ENCODE results near the gene CLN6.

Gene CLN6
- total RNA-seq, result 8.5 to 11.2 reads per million in 2 donors

DNA sequence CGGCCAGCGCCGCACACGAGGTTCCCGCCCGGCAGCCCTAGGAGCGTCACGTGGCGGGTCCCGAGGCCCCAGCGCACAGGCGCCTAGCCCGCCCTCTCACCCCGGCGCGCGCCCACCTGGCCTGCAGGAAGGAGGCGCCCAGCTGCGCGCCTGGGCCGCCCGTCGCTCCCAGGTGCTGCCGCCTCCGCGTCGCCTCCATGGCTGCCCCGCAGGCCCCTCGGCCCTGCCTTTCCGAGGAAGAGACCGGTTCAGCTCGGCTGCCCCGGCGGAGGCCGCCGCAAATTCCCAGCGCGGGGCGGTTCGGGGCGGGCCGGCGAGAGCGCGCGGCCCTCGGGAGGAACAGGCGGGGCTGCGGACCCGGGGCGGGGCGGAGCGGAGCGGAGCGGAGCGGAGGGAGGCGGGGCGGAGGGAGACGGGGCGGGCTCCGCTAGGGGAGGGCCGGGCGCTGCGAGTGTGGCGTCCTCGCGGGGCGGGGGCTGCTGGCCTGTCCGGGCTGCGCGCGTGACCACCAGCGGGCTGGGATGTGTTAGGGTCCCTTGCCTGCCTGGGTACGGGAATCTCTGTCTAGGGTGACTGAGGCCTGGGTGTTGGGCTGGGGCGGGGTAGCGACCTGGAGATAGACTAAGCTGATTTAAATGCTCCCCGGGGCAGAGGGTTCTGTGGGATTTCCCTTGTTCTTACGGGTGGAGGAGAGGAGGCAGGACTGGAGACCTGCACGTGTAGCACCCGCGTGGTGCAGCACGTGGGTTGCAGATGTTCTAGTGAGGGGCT, at the start of gene CLN6:
TSS of gene CLN6 (minus strand) at position 343 of the 771 bp plus-strand sequence. CDS start at position 199, 144 bp downstream.
- peak; percentile 66 to 90 (median 72) for DNase-seq

DNA sequence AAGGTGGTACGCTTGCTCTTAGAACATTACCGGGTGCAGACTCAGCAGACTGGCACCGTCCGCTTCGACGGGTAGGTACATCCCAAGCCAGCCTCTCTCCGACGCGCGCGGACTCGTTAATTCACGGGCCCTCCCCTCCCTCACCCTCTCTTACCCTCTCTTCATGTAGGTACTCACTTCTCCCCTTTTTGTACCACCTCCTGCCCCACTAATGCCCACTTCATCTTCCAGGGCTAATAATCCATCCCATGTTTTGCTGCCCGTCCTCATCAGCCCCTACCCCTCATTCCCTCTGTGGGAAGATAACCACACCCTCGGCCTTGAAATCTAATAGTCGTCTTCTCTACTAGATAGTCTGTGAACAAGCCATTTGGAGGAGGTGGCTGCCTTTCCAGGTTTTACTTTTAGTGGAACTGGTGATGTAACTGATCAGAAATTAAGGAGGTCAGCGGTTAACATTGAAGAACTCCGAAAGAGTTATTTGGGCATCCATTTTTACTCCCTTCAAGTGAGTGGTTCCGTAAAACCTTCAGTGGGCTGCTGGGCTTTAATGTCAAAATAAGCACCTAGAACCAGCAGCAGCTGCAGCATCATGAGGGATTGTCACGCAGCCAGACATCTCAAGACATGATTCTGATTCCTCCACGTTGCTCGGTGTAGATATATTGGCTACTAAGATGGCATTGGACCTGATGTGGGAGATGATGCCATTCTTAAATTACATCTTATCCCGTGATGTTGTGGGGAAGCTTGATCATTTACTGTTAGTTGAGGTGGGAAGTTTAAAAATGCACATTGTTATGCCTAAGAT, 49.3 kb upstream of the CLN6 start:
- peak in 1 of 5 experiments; percentile 49 for DNase-seq

DNA sequence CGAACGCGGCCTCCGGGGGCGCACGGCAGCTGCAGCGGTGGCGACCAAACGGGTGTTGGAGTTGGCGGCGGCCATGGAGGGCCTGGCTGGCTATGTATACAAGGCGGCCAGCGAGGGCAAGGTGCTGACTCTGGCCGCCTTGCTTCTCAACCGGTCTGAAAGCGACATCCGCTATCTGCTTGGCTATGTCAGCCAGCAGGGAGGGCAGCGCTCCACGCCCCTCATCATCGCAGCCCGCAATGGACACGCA, 48.7 kb upstream of the CLN6 start:
- peak in 2 of 5 experiments; percentile 65 to 72 for DNase-seq

DNA sequence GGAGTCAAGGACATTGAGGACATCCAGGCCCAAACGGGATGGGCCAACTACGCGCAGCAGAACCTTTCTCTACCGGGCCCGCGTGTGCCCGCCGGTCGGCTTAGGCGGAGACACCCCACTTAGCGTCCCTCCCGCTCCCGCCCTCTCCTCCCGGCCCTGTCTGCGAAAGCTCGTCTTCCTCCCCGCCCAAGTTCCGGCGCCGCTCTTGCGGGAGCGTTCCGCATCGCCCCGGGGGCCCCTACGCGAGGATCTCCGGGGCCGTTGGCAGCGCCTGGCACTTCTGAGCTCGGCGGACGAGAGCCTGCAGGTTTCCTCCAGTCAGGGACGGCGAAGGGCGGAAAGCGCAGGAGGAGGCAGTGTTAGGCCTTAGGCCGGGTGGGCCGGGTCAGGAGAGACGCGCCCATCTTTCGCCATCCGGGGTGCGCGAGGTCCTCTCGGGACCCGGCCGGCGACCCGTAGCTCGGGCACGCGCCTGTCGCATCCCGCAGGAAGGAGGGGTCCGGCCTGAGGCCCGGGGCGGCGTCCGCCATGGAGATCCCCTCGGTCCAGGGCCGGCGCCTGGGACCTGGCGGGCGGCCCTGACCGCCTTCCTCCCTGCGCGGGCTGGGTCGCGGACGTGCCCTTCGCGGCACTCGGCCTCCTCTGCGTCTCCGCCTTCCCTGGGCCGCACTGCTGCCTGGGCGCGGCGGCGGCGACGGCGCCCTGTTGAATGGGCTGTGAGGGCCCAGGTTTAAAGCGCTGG, 48.2 kb upstream of the CLN6 start, which contains the start of gene FEM1B:
TSS of gene FEM1B (plus strand) at position 143 of the 742 bp plus-strand sequence. CDS start 673 bp downstream, outside the sequence.
- DNase-seq, result peak; percentile 75 to 97 (median 85)

DNA sequence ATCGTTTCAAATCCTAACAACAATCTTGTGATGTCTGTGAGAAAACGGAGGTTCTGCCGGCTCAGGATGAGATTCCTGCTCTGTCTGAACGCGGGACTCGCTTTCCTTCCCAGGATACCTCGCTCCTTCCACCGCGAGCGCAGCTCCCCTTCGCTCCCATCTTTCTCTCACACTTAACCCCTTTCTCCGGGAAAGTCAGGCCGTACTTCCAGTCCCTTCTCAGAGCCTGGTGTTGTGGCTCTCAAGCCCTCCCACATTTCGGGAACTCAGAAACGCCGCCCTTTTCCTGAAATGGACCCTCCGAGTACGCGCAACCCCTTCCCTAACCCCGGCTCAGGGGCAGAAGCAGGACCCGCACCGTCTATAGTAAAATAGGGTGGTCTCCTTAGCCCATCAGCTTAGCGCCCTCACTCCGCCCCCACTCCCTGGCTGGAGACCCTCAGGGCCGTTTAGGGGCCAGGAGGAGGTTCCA, 47.6 kb upstream of the CLN6 start:
- peak in 1 of 5 experiments; percentile 8 for DNase-seq

DNA sequence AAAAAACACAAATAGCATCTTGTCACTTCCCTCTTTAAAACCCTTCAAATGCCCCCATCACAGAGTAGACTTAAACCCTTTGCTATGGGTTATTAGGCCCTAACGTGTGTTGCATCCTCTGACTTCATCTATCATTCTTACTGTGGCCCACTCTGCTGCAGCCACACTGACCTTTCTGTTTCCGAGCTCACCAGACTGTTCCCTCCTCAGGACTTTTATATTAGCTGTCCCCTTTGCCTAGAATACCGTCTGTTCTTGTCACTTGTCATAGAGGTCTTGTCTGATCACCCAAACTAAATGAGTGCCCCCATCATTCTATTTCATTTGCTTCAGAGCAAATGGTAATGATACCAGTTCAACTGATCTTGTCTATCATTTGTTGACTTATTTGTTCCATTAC, 47.1 kb upstream of the CLN6 start:
- DNase-seq, result no peak

GRCh38 chr15:68275165-68275746, 45.7 kb upstream of the CLN6 start:
- no peak for DNase-seq

GRCh38 chr15:68274201-68274848, 44.8 kb upstream of the CLN6 start:
- no peak for DNase-seq

DNA sequence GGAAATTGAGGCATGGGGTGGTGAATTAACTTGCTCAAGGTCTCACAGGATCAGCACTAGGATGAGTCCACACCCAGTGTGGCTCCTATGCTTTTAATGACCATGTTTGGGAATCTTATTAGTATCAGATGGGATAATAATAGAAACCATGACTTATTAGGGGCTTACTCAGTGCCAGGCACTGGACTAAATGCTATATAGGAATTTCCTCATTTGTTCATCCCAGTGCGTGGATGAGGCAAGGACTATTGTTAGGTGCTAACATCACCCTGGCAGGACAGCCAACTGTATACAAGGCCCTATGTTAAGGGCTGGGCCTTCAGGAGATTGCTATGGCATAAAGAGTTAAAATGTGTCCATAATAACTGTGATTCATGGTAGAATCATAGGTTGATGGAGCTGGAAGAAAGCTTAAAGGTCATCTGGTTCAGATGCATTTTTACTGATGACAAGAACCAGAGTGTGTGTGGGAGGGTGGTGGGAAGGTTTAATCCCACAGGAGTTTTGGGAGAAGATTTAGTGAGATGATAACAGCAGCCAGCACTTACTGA, 43.3 kb upstream of the CLN6 start:
- no peak for DNase-seq

DNA sequence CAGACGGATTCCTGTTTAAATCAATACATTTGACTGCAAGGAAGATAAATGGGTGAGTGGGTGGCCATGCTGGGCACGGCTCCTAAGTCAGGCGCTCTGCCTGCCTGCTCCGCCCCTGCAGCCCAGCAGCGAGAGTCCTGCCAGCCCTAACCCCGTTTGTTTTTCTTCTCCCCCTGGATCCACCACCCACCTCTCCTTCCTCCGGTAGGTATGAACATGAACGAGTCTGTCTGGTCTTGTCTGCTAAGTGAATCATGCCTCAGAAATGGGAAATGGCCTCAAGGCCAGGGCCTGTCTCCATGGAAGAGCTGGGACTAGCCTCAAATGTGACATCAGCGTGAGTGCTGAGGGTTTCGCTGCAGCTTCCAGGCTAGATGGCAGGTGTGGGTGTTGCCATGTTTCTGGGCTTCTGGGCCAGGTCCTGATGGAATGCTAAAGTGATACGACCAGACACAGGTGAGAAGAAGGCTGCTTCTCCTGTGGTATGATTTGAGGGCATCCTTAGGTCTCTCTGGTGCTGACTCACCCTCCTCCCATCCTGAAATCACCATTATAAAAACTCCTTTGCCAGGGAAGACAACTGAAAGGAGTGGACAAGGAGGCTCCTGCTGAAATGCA, 42.4 kb upstream of the CLN6 start:
- no peak for DNase-seq

DNA sequence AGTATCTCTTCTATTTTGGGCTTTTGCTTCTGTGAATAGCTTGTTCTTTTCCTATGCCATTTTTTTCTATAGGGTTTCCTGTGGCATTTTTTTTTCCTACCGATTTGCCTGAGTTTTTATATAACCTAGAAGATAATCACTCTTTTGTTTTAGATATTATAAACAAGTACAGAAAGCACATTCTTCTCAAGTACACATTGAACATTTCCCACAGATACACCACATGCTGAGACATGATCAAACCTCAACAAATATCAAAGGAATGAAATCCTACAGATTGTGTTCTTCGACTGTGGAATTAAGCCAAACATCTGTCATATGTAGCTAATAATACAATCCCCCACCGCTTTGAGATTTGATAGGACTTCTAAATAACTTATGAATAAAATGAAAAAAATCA, 38.9 kb upstream of the CLN6 start:
- DNase-seq, result no peak

DNA sequence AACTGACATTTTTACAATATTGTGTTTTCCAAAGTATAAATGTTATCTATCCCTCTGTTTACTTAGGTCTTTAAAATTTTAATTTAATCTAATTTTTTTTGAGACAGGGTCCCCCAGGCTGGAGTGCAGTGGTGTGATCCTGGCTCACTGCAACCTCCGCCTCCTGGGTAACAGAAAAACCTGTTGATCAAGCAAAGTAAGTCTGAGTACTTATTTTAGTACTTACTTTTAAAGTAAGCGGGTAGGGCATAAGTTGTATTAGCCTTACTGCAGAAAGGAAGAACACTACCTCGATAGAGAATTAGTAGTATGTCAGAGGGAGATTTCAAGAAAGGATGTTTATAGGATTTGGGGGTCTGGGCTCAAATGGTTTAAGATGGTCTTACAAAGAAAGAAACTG, 36.1 kb upstream of the CLN6 start:
- DNase-seq, result no peak

GRCh38 chr15:68265081-68265480, 35.6 kb upstream of the CLN6 start:
- no peak for DNase-seq

GRCh38 chr15:68264282-68264681, 34.8 kb upstream of the CLN6 start:
- DNase-seq, result no peak

GRCh38 chr15:68262514-68263356, 33.2 kb upstream of the CLN6 start:
- no peak for DNase-seq

DNA sequence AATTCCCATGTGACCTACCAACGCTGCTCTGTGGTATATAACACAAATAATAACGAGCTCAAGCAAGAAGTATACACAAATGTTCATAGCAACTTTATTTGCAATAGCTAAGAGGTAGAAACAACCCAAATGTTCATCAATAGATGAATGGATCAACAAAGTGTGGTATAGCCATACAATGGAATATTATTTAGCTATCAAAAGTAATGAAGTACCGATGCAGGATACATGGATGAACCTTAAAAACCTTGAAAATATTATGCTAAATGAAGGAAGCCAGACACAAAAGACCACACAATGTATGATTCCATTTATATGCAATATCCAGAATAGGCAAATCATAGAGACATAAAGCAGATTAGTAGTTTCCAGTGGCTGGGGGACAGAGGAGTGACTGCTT, 32.5 kb upstream of the CLN6 start:
- DNase-seq, result no peak

- DNase-seq, result no peak
Observed at GRCh38 chr15:68261241-68261640, 31.7 kb upstream of the CLN6 start.

DNA sequence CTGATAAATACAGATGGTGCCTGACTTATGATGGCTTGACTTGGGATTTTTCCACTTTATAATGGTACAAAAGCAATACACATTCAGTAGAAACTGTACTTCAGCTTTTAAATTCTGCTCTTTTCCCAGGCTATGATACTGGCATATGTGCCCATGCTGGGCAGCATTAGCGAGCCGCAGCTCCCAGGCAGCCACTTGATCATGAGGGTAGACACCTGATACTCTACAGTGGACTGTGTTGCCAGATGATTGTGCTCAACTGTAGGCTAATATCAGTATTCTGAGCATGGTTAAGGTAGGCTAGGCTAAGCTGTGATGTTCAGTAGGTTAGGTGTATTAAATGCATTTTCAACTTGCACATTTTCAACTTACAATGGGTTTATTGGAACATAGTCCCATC, 30.4 kb upstream of the CLN6 start:
- no peak for DNase-seq

GRCh38 chr15:68258692-68259091, 29.2 kb upstream of the CLN6 start:
- DNase-seq, result peak in 1 of 5 experiments; percentile 9

DNA sequence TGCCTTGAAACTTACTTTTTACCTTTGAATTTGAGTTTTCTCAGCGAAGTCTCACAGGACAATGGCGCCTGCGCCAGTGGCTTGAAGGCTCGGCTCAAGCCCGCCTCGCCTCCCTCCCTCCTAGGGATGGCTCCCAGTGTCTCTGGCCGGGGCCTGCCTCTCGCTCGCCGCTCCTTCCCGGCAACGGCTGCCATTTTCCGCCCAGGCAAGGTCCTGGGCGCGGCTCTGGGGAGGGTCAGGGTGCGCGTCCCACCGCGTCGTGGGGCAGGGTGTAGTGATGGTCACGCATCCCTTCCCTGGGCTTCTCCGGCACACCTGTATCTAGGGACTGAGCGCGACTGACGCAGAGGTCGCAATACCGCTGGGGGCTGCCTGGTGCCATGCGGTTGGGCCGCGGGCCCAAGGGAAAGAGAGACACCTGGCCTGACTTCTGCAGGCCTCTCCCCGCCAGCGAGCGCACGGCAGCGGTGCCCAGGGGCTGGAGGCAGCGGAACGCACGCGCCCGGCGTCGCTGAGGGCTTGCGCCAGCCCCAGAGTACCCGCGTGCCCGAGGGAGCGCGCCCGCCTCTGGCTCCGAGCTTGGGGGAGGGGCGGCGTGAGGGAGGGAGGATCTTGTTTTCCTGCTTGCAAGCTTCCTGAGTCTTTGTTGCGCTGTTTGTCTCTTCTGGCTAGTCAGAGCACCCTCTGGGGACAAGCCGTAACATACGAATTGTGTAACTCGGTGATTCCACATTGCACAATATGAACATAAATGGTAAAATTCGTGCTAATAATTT, 27.3 kb upstream of the CLN6 start:
- peak in 4 of 5 experiments; percentile 23 to 67 (median 36) for DNase-seq

All from T-helper 2 cell (primary cell).